LNCaP clone FGC (cell line): ENCODE data around the gene MEIS2.

Experiments used
- DNase-seq: peaks from one replicate; pipeline ENCODE4 v3.0.0-alpha.2; 2011; ENCODE audit warnings: low read depth
- H3K4me3 ChIP-seq: 2 replicates; pipeline ENCODE4 v1.5.1; 2011; ENCODE audit warnings: mild to moderate bottlenecking, low read depth, low read length, control low read depth
- CTCF ChIP-seq: IDR thresholded peaks from 2 replicates; pipeline ENCODE4 v1.5.1; 2012; ENCODE audit warnings: mild to moderate bottlenecking; ENCODE audit not compliant: control insufficient read depth, insufficient read depth; ENCODE audit errors: extremely low read depth

The MEIS2 gene

GRCh38 chr15:36880224-36880912 is 220.0 kb downstream of the MEIS2 start:
- DNase-seq, result no peak
- no peak overlapping the region for H3K4me3 ChIP-seq
- TF ChIP-seq CTCF, result no peak

- no peak for DNase-seq
- H3K4me3 ChIP-seq, result no peak overlapping the region
- TF ChIP-seq CTCF, result no peak
Observed at GRCh38 chr15:36879568-36880222, 220.7 kb downstream of the MEIS2 start.

GRCh38 chr15:36878684-36879262 is 221.6 kb downstream of the MEIS2 start:
- no peak overlapping the region for H3K4me3 ChIP-seq

GRCh38 chr15:36877796-36878683 is 222.3 kb downstream of the MEIS2 start:
- DNase-seq, result no peak
- no peak for TF ChIP-seq CTCF
- H3K4me3 ChIP-seq, result no peak overlapping the region

More at GRCh38 chr15:36878684-36879262, 221.6 kb downstream of the MEIS2 start:
- TF ChIP-seq CTCF, result no peak
- DNase-seq, result no peak

- DNase-seq, result no peak
- no peak overlapping the region for H3K4me3 ChIP-seq
- TF ChIP-seq CTCF, result no peak
Observed at GRCh38 chr15:36877294-36877693, 223.1 kb downstream of the MEIS2 start.

GRCh38 chr15:36875740-36876334 is 224.5 kb downstream of the MEIS2 start:
- no peak for TF ChIP-seq CTCF
- H3K4me3 ChIP-seq, result no peak overlapping the region
- DNase-seq, result no peak
